HG02973 (cell line): ENCODE results near the gene SLC25A21.
"Not testable (repeated sequence)": the region's sequence is repeated elsewhere in the genome, so short reads cannot be mapped to it uniquely, and the experiment has no call there.

Experiments
- ATAC-seq: cut with Tn5 transposase; IDR thresholded peaks from one replicate; pipeline ENCODE4 v1.9.1; 2021; ENCODE audit warnings: moderate library complexity; ENCODE audit not compliant: unreplicated experiment

SLC25A21 gene

GRCh38 chr14:36844443-36845195 is 327.8 kb downstream of the SLC25A21 start:
- ATAC-seq = no peak

- ATAC-seq = no peak
Measured at GRCh38 chr14:36843410-36843809, 329.0 kb downstream of the SLC25A21 start.

GRCh38 chr14:36835128-36835527 is 337.3 kb downstream of the SLC25A21 start:
- no peak for ATAC-seq

- ATAC-seq = no peak
Measured at GRCh38 chr14:36834293-36834692, 338.1 kb downstream of the SLC25A21 start.

- no peak for ATAC-seq
Measured at GRCh38 chr14:36829547-36829946, 342.9 kb downstream of the SLC25A21 start.

GRCh38 chr14:36827861-36828260 is 344.5 kb downstream of the SLC25A21 start:
- no peak for ATAC-seq

GRCh38 chr14:36826614-36827013 is 345.8 kb downstream of the SLC25A21 start:
- ATAC-seq = no peak

- no peak for ATAC-seq
Measured at GRCh38 chr14:36824854-36825253, 347.6 kb downstream of the SLC25A21 start.

GRCh38 chr14:36823651-36824050 is 348.8 kb downstream of the SLC25A21 start:
- no peak for ATAC-seq

GRCh38 chr14:36822685-36823084 is 349.7 kb downstream of the SLC25A21 start:
- no peak for ATAC-seq

GRCh38 chr14:36820901-36821300 is 351.5 kb downstream of the SLC25A21 start:
- ATAC-seq = no peak

GRCh38 chr14:36820111-36820709 is 352.2 kb downstream of the SLC25A21 start:
- ATAC-seq = no peak

GRCh38 chr14:36818794-36819384 is 353.5 kb downstream of the SLC25A21 start:
- no peak for ATAC-seq

GRCh38 chr14:36818246-36818645 is 354.2 kb downstream of the SLC25A21 start:
- no peak for ATAC-seq

GRCh38 chr14:36817071-36817930 is 355.1 kb downstream of the SLC25A21 start:
- ATAC-seq = no peak

GRCh38 chr14:36816481-36816880 is 355.9 kb downstream of the SLC25A21 start:
- ATAC-seq = no peak

- ATAC-seq = not testable (repeated sequence)
Measured at GRCh38 chr14:36814783-36815182, 357.6 kb downstream of the SLC25A21 start.

GRCh38 chr14:36810209-36810608 is 362.2 kb downstream of the SLC25A21 start:
- ATAC-seq = no peak

- no peak for ATAC-seq
Measured at GRCh38 chr14:36807727-36808126, 364.7 kb downstream of the SLC25A21 start.

- ATAC-seq = no peak
Measured at GRCh38 chr14:36805131-36805559, 367.3 kb downstream of the SLC25A21 start.

- ATAC-seq = no peak
Measured at GRCh38 chr14:36797634-36798033, 374.8 kb downstream of the SLC25A21 start.
